HepG2 (cell line): ENCODE data around the gene TSKU. TPM values are rescaled to one million over a fixed set of nuclear protein-coding genes. Genes with fewer than 3 reads are reported as not detected.

Experiments
- CENPX ChIP-seq: sonication (generic); formaldehyde crosslinking; IDR thresholded peaks from 2 replicates; pipeline ENCODE4 v1.9.0; 2021; ENCODE audit warnings: mild to moderate bottlenecking, missing genetic modification reagents, moderate library complexity
- CERS6 ChIP-seq: sonication (generic); formaldehyde crosslinking; IDR thresholded peaks from 2 replicates; pipeline ENCODE4 v1.5.0; 2020; ENCODE audit warnings: missing genetic modification reagents
- ELF4 ChIP-seq: sonication (generic); formaldehyde crosslinking; IDR thresholded peaks from 2 replicates; pipeline ENCODE4 v1.5.0; 2020; ENCODE audit warnings: missing genetic modification reagents, mild to moderate bottlenecking, moderate library complexity, borderline replicate concordance
- FLYWCH1 ChIP-seq: sonication (generic); formaldehyde crosslinking; IDR thresholded peaks from 2 replicates; pipeline ENCODE4 v1.8.1; 2023; ENCODE audit warnings: mild to moderate bottlenecking, missing genetic modification reagents
- HBP1 ChIP-seq: IDR thresholded peaks from 2 replicates; pipeline ENCODE4 v1.6.1; 2016; ENCODE audit warnings: low read depth, control low read depth
- KLF11 ChIP-seq: IDR thresholded peaks from 2 replicates; pipeline ENCODE4 v1.6.1; 2016; ENCODE audit warnings: missing compliant biosample characterization
- NFE2 ChIP-seq: sonication (generic); formaldehyde crosslinking; IDR thresholded peaks from 2 replicates; pipeline ENCODE4 v1.4.0; 2020; ENCODE audit warnings: missing genetic modification reagents
- NR2F6 ChIP-seq, 2 experiments: IDR thresholded peaks; 2 replicates each; pipeline ENCODE4 v1.6.1; 2016; ENCODE audit warnings: antibody characterized with exemption in 1 of 2, mild to moderate bottlenecking in 1 of 2
- NRL ChIP-seq: sonication (generic); formaldehyde crosslinking; IDR thresholded peaks from 2 replicates; pipeline ENCODE4 v1.5.0; 2020; ENCODE audit warnings: missing genetic modification reagents, mild to moderate bottlenecking, moderate library complexity, borderline replicate concordance
- RBM39 ChIP-seq: fragments of 200-400 bp; formaldehyde crosslinking; IDR thresholded peaks from one replicate; pipeline ENCODE4 v1.6.1; 2018; ENCODE audit warnings: antibody characterized with exemption, mild to moderate bottlenecking, low read depth, low read length; ENCODE audit not compliant: poor library complexity, severe bottlenecking
- SMAD1 ChIP-seq: sonication (generic); formaldehyde crosslinking; IDR thresholded peaks from 2 replicates; pipeline ENCODE4 v1.4.0; 2020; ENCODE audit warnings: missing genetic modification reagents, low read depth, mild to moderate bottlenecking, borderline replicate concordance
- TFDP1 ChIP-seq: IDR thresholded peaks from 2 replicates; pipeline ENCODE4 v1.6.1; 2016; ENCODE audit warnings: missing compliant biosample characterization, missing genetic modification reagents, borderline replicate concordance
- TFE3 ChIP-seq: IDR thresholded peaks from 2 replicates; pipeline ENCODE4 v1.6.1; 2016
- ZFAT ChIP-seq: sonication (generic); formaldehyde crosslinking; conservative IDR thresholded peaks from 2 replicates; pipeline ENCODE4 v1.8.1; 2023; ENCODE audit warnings: missing genetic modification reagents, inconsistent platforms
- ZNF20 ChIP-seq: sonication (generic); formaldehyde crosslinking; IDR thresholded peaks from 2 replicates; pipeline ENCODE4 v1.4.0; 2020; ENCODE audit warnings: mild to moderate bottlenecking, moderate library complexity, missing genetic modification reagents
- ZNF556 ChIP-seq: sonication (generic); formaldehyde crosslinking; IDR thresholded peaks from 2 replicates; pipeline ENCODE4 v1.4.0; 2020; ENCODE audit warnings: mild to moderate bottlenecking, missing genetic modification reagents, borderline replicate concordance
- ZNF577 ChIP-seq: sonication (generic); formaldehyde crosslinking; IDR thresholded peaks from 2 replicates; pipeline ENCODE4 v1.4.0; 2020; ENCODE audit warnings: mild to moderate bottlenecking, low read depth, missing genetic modification reagents, borderline replicate concordance
- ZNF704 ChIP-seq: sonication (generic); formaldehyde crosslinking; IDR thresholded peaks from 2 replicates; pipeline ENCODE4 v1.8.1; 2023; ENCODE audit warnings: mild to moderate bottlenecking, inconsistent platforms, moderate library complexity, missing genetic modification reagents, borderline replicate concordance
- ZNF766 ChIP-seq: sonication (generic); formaldehyde crosslinking; IDR thresholded peaks from 2 replicates; pipeline ENCODE4 v1.5.0; 2020; ENCODE audit warnings: missing genetic modification reagents, borderline replicate concordance
- ZNF790 ChIP-seq: sonication (generic); formaldehyde crosslinking; IDR thresholded peaks from 2 replicates; pipeline ENCODE4 v1.8.0; 2022; ENCODE audit warnings: missing genetic modification reagents, mild to moderate bottlenecking, borderline replicate concordance
- ZNF891 ChIP-seq: sonication (generic); formaldehyde crosslinking; IDR thresholded peaks from 2 replicates; pipeline ENCODE4 v1.5.0; 2020; ENCODE audit warnings: mild to moderate bottlenecking, missing genetic modification reagents
- ZSCAN21 ChIP-seq: sonication (generic); formaldehyde crosslinking; IDR thresholded peaks from 2 replicates; pipeline ENCODE4 v1.8.0; 2022; ENCODE audit warnings: mild to moderate bottlenecking, missing genetic modification reagents, moderate library complexity, borderline replicate concordance
- polyA plus RNA-seq, 8 experiments: library from polyadenylated mRNA; depleted of rRNA in 3 of 8; stranded (reverse) in 7 of 8; unstranded in 1 of 8; fragments of >200 nt; fragmentation: Illumina TruSeq in 4 of 8; extraction: Trizol in 4 of 8; gene quantifications; 2 replicates each; pipeline versions ENCODE4 v1.2.1 to v1.2.3, GENCODE V29; 2011 to 2016; ENCODE audit warnings: low read depth in 4 of 8, missing spikeins in 1 of 8, mixed read lengths in 1 of 8; ENCODE audit not compliant: insufficient read depth in 1 of 8
- total RNA-seq, 5 experiments: library from RNA; depleted of rRNA; stranded (reverse); fragments of >200 nt; fragmentation: Illumina TruSeq; extraction: Trizol; gene quantifications; 2 replicates each; pipeline ENCODE4 v1.2.3, GENCODE V29; 2016; ENCODE audit warnings: low read depth in 1 of 5

TSKU gene
- total and polyA plus RNA-seq, 2 of the 13 experiments (the other 11 are each of a cell fraction or from before 2014, with no cell fraction given) = 20.3 to 21.4 TPM

GRCh38 chr11:76783294-76783895 lies at the start of gene TSKU (continued):
- TF ChIP-seq ZNF577 = no peak
- TF ChIP-seq SMAD1 (CRISPR knock-in tag) = no peak
- no peak for TF ChIP-seq FLYWCH1
- TF ChIP-seq ZNF766 (CRISPR knock-in tag) = no peak
- TF ChIP-seq NFE2 (CRISPR knock-in tag) = no peak
- TF ChIP-seq HBP1 (CRISPR knock-in tag) = no peak; the same call in 1 of the 2 replicates
- no peak for TF ChIP-seq CENPX (CRISPR knock-in tag)
- no peak for TF ChIP-seq NR2F6 (IDR thresholded peaks at IDR 0.05)
- no peak for TF ChIP-seq NR2F6 (CRISPR knock-in tag; IDR thresholded peaks at IDR 0.05)
- no peak for TF ChIP-seq ZNF704 (CRISPR knock-in tag)
- TF ChIP-seq KLF11 = no peak
- no peak; the same call in 1 of the 2 replicates for TF ChIP-seq NRL (CRISPR knock-in tag)
- no peak for TF ChIP-seq ZNF891 (CRISPR knock-in tag)
- TF ChIP-seq ZSCAN21 (CRISPR knock-in tag) = no peak
- no peak for TF ChIP-seq ZNF790 (CRISPR knock-in tag)
- TF ChIP-seq ZFAT (CRISPR knock-in tag) = no peak
- TF ChIP-seq ZNF20 = peak; percentile 89
- no peak for TF ChIP-seq RBM39
- peak; percentile 67; the same call in 1 of the 2 replicates for TF ChIP-seq CERS6 (CRISPR knock-in tag)
- no peak for TF ChIP-seq TFE3 (CRISPR knock-in tag)
- TF ChIP-seq TFDP1 (CRISPR knock-in tag) = no peak
- 0 out of 2 replicates have a peak, but pooled peaks have one; percentile 11 for TF ChIP-seq ZNF556
- TF ChIP-seq ELF4 = no peak
